Muscle of leg (tissue), 9 donors: ENCODE measurements around the gene SPDYE9. TPM values are rescaled to one million over a fixed set of nuclear protein-coding genes. Genes with fewer than 3 reads are reported as not detected.

ENCODE experiments used
- polyA plus RNA-seq, 8 donors: library from polyadenylated mRNA; unstranded; fragments of 120-200 nt; gene quantifications; one replicate each; pipeline versions ENCODE4 v1.2.1 to v1.2.3, GENCODE V29; 2013; ENCODE audit warnings: inconsistent platforms in 1 of 8, low replicate concordance in 1 of 8; ENCODE audit not compliant: insufficient read length in 8 of 8, insufficient read depth in 1 of 8
- total RNA-seq: library from RNA; stranded (reverse); fragments of 120-200 nt; gene quantifications from one replicate; pipeline ENCODE4 v1.2.4, GENCODE V29; 2013

Gene SPDYE9
- total and polyA plus RNA-seq, 9 donors, result 0.04 to 1.2 (median 0.20) TPM

Other genes starting within 250 kb of the SPDYE9 start
- gene POM121, start 160.9 kb downstream of the SPDYE9 start, total RNA-seq, result 6.3 TPM
- 10 to 100 TPM; 25.5 to 38.8 (median 31.8) TPM for gene POM121, start 160.9 kb downstream of the SPDYE9 start, polyA plus RNA-seq
- gene TRIM74, start 116.6 kb downstream of the SPDYE9 start, total RNA-seq, result 0.49 TPM
- gene TRIM74, start 116.6 kb downstream of the SPDYE9 start, polyA plus RNA-seq, result 1 to 10 TPM in 1 of 8 donors, under 1 TPM in 4, not detected in 3; 0.62 to 1.1 (median 0.88) TPM
- 0.09 TPM for gene SPDYE8, start 56.3 kb downstream of the SPDYE9 start, total RNA-seq
- gene SPDYE8, start 56.3 kb downstream of the SPDYE9 start, polyA plus RNA-seq, result under 1 TPM; 0.08 to 0.55 (median 0.16) TPM
- 0.04 TPM for gene SPDYE11, start 28.1 kb downstream of the SPDYE9 start, total RNA-seq
- gene SPDYE11, start 28.1 kb downstream of the SPDYE9 start, polyA plus RNA-seq, result 1 to 10 TPM in 1 of 8 donors, under 1 TPM in 7; 0.10 to 1.2 (median 0.27) TPM
- gene NSUN5, start 222.8 kb upstream of the SPDYE9 start, total RNA-seq, result 18.6 TPM
- gene NSUN5, start 222.8 kb upstream of the SPDYE9 start, polyA plus RNA-seq, result 10 to 100 TPM; 17.1 to 22.7 (median 21.3) TPM
- gene TRIM50, start 242.0 kb upstream of the SPDYE9 start, total RNA-seq, result 0.44 TPM
- gene TRIM50, start 242.0 kb upstream of the SPDYE9 start, polyA plus RNA-seq, result under 1 TPM; 0.27 to 0.76 (median 0.55) TPM
- gene FKBP6, start 242.1 kb upstream of the SPDYE9 start, total RNA-seq, result not detected
- under 1 TPM in 6 of 8 donors, not detected in 2; 0.20 to 0.57 (median 0.28) TPM for gene FKBP6, start 242.1 kb upstream of the SPDYE9 start, polyA plus RNA-seq